Astrocyte of the spinal cord (primary cell): ENCODE data around the gene KCND3.

ENCODE experiments used
- DNase-seq: peaks from one replicate; pipeline ENCODE4 v3.0.0; 2011; ENCODE audit warnings: low read depth, low spot score
- H3K4me3 ChIP-seq: 2 replicates; pipeline ENCODE4 v1.5.1; 2011; ENCODE audit warnings: low read depth, mild to moderate bottlenecking, low read length, moderate library complexity
- CTCF ChIP-seq: IDR thresholded peaks from 2 replicates; pipeline ENCODE4 v1.5.1; 2012; ENCODE audit warnings: low read depth, mild to moderate bottlenecking, low read length, inconsistent platforms
- in situ Hi-C: cut with HindIII; loops from 2 replicates; pipeline ENCODE4 v1.10.0; 2017; ENCODE audit warnings: low sequenced_read_pairs

Gene KCND3

GRCh38 chr1:111852261-111852721 lies 137.2 kb downstream of the KCND3 start:
- no peak for DNase-seq
- in situ Hi-C loops = no loop called here

GRCh38 chr1:111851552-111851951 lies 137.9 kb downstream of the KCND3 start:
- DNase-seq = no peak
- H3K4me3 ChIP-seq = no peak overlapping the region
- no peak for TF ChIP-seq CTCF
- in situ Hi-C loops = no loop called here

More at GRCh38 chr1:111852261-111852721, 137.2 kb downstream of the KCND3 start:
- no peak overlapping the region for H3K4me3 ChIP-seq
- no peak for TF ChIP-seq CTCF

GRCh38 chr1:111850109-111850508 lies 139.4 kb downstream of the KCND3 start:
- no peak for TF ChIP-seq CTCF
- no peak for DNase-seq
- in situ Hi-C loops = no loop called here
- H3K4me3 ChIP-seq = no peak overlapping the region

- TF ChIP-seq CTCF = no peak
- in situ Hi-C loops = no loop called here
- DNase-seq = no peak
- H3K4me3 ChIP-seq = no peak overlapping the region
Observed at GRCh38 chr1:111848852-111849545, 140.5 kb downstream of the KCND3 start.

GRCh38 chr1:111847466-111847865 lies 142.0 kb downstream of the KCND3 start:
- no peak for DNase-seq
- no peak overlapping the region for H3K4me3 ChIP-seq
- no peak for TF ChIP-seq CTCF
- in situ Hi-C loops = no loop called here

GRCh38 chr1:111846842-111847241 lies 142.6 kb downstream of the KCND3 start:
- no peak for DNase-seq
- no peak overlapping the region for H3K4me3 ChIP-seq
- in situ Hi-C loops = no loop called here
- no peak for TF ChIP-seq CTCF

GRCh38 chr1:111843177-111843576 lies 146.3 kb downstream of the KCND3 start:
- in situ Hi-C loops = no loop called here
- no peak overlapping the region for H3K4me3 ChIP-seq
- TF ChIP-seq CTCF = no peak
- DNase-seq = no peak
